IMR-90 (cell line): ENCODE data around the gene SLC2A13. TPM values are rescaled to one million over a fixed set of nuclear protein-coding genes. Genes with fewer than 3 reads are reported as not detected.

Experiments used
- ATAC-seq: fragments of 200-7000 bp; cut with Tn5 transposase; 2 replicates; pipeline ENCODE4 v1.9.1; 2020; ENCODE audit warnings: low read depth, mild to moderate bottlenecking, moderate library complexity
- Bru-seq: library from RNA; stranded (reverse); fragments of 400-500 nt; gene quantifications from one replicate; lab custom pipeline; 2021; lab: Mats Ljungman, UMichigan
- BruChase-seq, 2 experiments: library from RNA; stranded (reverse); fragments of 400-500 nt; gene quantifications; one replicate each; lab custom pipeline; 2021; lab: Mats Ljungman, UMichigan
- BruUV-seq: library from RNA; stranded (reverse); fragments of 400-500 nt; replicated peaks from 2 replicates; lab custom pipeline; 2021; lab: Mats Ljungman, UMichigan
- CTCF ChIA-PET: fragments of 300-600 bp; formaldehyde crosslinking; extraction: SDS; loops from one replicate; lab custom pipeline; 2021; ENCODE audit warnings: antibody characterized with exemption; lab: Yijun Ruan, JAX
- POLR2A ChIA-PET: fragments of 300-600 bp; sonication (Branson Sonifier 250); formaldehyde crosslinking; loops from one replicate; lab custom pipeline; 2022; ENCODE audit warnings: antibody characterized with exemption; ENCODE audit not compliant: unreplicated experiment; lab: Charles Lee
- DNase-seq: peaks from one replicate; pipeline ENCODE4 v3.0.0; 2013
- H2AFZ ChIP-seq: replicated peaks from 2 replicates; pipeline ENCODE3; 2013; ENCODE audit warnings: low read length, mild to moderate bottlenecking; ENCODE audit not compliant: poor library complexity
- H2AK5ac ChIP-seq: 2 replicates; pipeline ENCODE4 v1.6.1; 2013; ENCODE audit warnings: low read depth, low read length, inconsistent platforms
- H2AK9ac ChIP-seq: replicated peaks from 2 replicates; pipeline ENCODE3; 2013; ENCODE audit warnings: mild to moderate bottlenecking, low read depth, low read length, moderate library complexity; ENCODE audit not compliant: poor library complexity
- H2BK120ac ChIP-seq: 2 replicates; pipeline ENCODE4 v1.6.1; 2013; ENCODE audit warnings: low read depth, low read length, inconsistent platforms
- H2BK15ac ChIP-seq: 3 replicates; pipeline ENCODE4 v1.6.1; 2013; ENCODE audit warnings: low read depth, low read length, inconsistent platforms
- H2BK20ac ChIP-seq: 2 replicates; pipeline ENCODE4 v1.6.1; 2013; ENCODE audit warnings: low read depth, mild to moderate bottlenecking, inconsistent platforms, low read length, moderate library complexity
- H2BK5ac ChIP-seq: 2 replicates; pipeline ENCODE4 v1.6.1; 2013; ENCODE audit warnings: mild to moderate bottlenecking, low read depth, low read length, inconsistent platforms; ENCODE audit not compliant: poor library complexity, severe bottlenecking
- H3K14ac ChIP-seq: replicated peaks from 2 replicates; pipeline ENCODE4 v1.6.1; 2013; ENCODE audit warnings: low read depth, low read length, inconsistent platforms
- H3K18ac ChIP-seq: 2 replicates; pipeline ENCODE4 v1.6.1; 2013; ENCODE audit warnings: low read depth, low read length, control low read depth
- H3K23ac ChIP-seq: 2 replicates; pipeline ENCODE4 v1.6.1; 2013; ENCODE audit warnings: low read depth, low read length, inconsistent platforms
- H3K27ac ChIP-seq: 2 replicates; pipeline ENCODE4 v1.5.1; 2013; ENCODE audit warnings: mild to moderate bottlenecking, control low read depth, low read length; ENCODE audit not compliant: insufficient read depth
- H3K27me3 ChIP-seq: 2 replicates; pipeline ENCODE4 v1.6.1; 2013; ENCODE audit warnings: low read length; ENCODE audit not compliant: control insufficient read depth, insufficient read depth
- H3K36me3 ChIP-seq: 2 replicates; pipeline ENCODE4 v1.6.1; 2013; ENCODE audit warnings: low read length, mixed read lengths; ENCODE audit not compliant: control insufficient read depth, insufficient read depth
- H3K4ac ChIP-seq: 2 replicates; pipeline ENCODE4 v1.6.1; 2013; ENCODE audit warnings: low read depth, low read length, inconsistent platforms
- H3K4me1 ChIP-seq: 2 replicates; pipeline ENCODE4 v1.6.1; 2013; ENCODE audit warnings: low read length, mixed read lengths; ENCODE audit not compliant: control insufficient read depth, insufficient read depth
- H3K4me2 ChIP-seq: 2 replicates; pipeline ENCODE4 v1.6.1; 2013; ENCODE audit warnings: low read depth, mild to moderate bottlenecking, control low read depth, low read length, moderate library complexity
- H3K4me3 ChIP-seq: 2 replicates; pipeline ENCODE4 v1.5.1; 2013; ENCODE audit warnings: low read depth, mild to moderate bottlenecking, control low read depth, low read length, moderate library complexity; ENCODE audit not compliant: insufficient read depth
- H3K56ac ChIP-seq: 2 replicates; pipeline ENCODE4 v1.6.1; 2013; ENCODE audit warnings: low read length, inconsistent platforms; ENCODE audit not compliant: insufficient read depth; ENCODE audit errors: extremely low read depth
- H3K79me1 ChIP-seq, 2 experiments: 2 replicates each; pipeline ENCODE4 v1.6.1; 2013; ENCODE audit warnings: low read length in 2 of 2, inconsistent platforms in 1 of 2, low read depth in 1 of 2
- H3K9ac ChIP-seq: 2 replicates; pipeline ENCODE4 v1.6.1; 2013; ENCODE audit warnings: low read depth, low read length, control low read depth
- H3K9me1 ChIP-seq: 2 replicates; pipeline ENCODE4 v1.6.1; 2013; ENCODE audit warnings: low read length, inconsistent platforms; ENCODE audit not compliant: insufficient read depth
- H3K9me3 ChIP-seq: 2 replicates; pipeline ENCODE4 v1.6.1; 2013; ENCODE audit warnings: low read length; ENCODE audit not compliant: control insufficient read depth, insufficient read depth
- H4K20me1 ChIP-seq: 2 replicates; pipeline ENCODE4 v1.6.1; 2013; ENCODE audit warnings: low read length, inconsistent platforms; ENCODE audit not compliant: insufficient read depth
- H4K5ac ChIP-seq: 2 replicates; pipeline ENCODE4 v1.6.1; 2013; ENCODE audit warnings: mild to moderate bottlenecking, low read depth, low read length, control low read depth
- H4K8ac ChIP-seq, 2 experiments: 2 replicates each; pipeline ENCODE4 v1.6.1; 2013; ENCODE audit warnings: low read depth in 2 of 2, low read length in 2 of 2, control low read depth in 1 of 2, inconsistent platforms in 1 of 2
- H4K91ac ChIP-seq: 2 replicates; pipeline ENCODE4 v1.6.1; 2013; ENCODE audit warnings: low read depth, low read length, inconsistent platforms; ENCODE audit not compliant: insufficient read depth
- BHLHE40 ChIP-seq: fragments of 150-350 bp; IDR thresholded peaks from 2 replicates; pipeline ENCODE4 v1.6.1; 2016; ENCODE audit warnings: mild to moderate bottlenecking, low read depth, low read length
- CHD1 ChIP-seq: IDR thresholded peaks from 2 replicates; pipeline ENCODE4 v1.6.1; 2012; ENCODE audit warnings: low read depth, low read length, improper control_type of control experiment
- ELK1 ChIP-seq: fragments of 150-350 bp; IDR thresholded peaks from 2 replicates; pipeline ENCODE4 v1.6.1; 2016; ENCODE audit warnings: low read depth, mild to moderate bottlenecking, low read length, moderate library complexity, borderline replicate concordance
- FOS ChIP-seq: fragments of 150-350 bp; IDR thresholded peaks from 2 replicates; pipeline ENCODE4 v1.6.1; 2016; ENCODE audit warnings: low read depth, low read length
- MAFK ChIP-seq: IDR thresholded peaks from 2 replicates; pipeline ENCODE4 v1.6.1; 2012; ENCODE audit warnings: low read depth, low read length, improper control_type of control experiment
- MAZ ChIP-seq: IDR thresholded peaks from 2 replicates; pipeline ENCODE4 v1.6.1; 2012; ENCODE audit warnings: low read depth, mild to moderate bottlenecking, low read length, improper control_type of control experiment, moderate library complexity, borderline replicate concordance
- MXI1 ChIP-seq: IDR thresholded peaks from 2 replicates; pipeline ENCODE4 v1.6.1; 2012; ENCODE audit warnings: low read depth, mild to moderate bottlenecking, low read length, moderate library complexity, borderline replicate concordance
- NFE2L2 ChIP-seq: fragments of 150-350 bp; IDR thresholded peaks from 2 replicates; pipeline ENCODE4 v1.6.1; 2016; ENCODE audit warnings: low read depth, mild to moderate bottlenecking, low read length
- RCOR1 ChIP-seq: IDR thresholded peaks from 2 replicates; pipeline ENCODE4 v1.6.1; 2012; ENCODE audit warnings: mild to moderate bottlenecking, low read length, improper control_type of control experiment; ENCODE audit not compliant: insufficient replicate concordance
- RFX5 ChIP-seq: IDR thresholded peaks from 2 replicates; pipeline ENCODE4 v1.8.0; 2012; ENCODE audit warnings: low read depth, mild to moderate bottlenecking, low read length, moderate library complexity
- SMC3 ChIP-seq: fragments of 150-350 bp; IDR thresholded peaks from 2 replicates; pipeline ENCODE4 v1.6.1; 2016; ENCODE audit warnings: low read depth, mild to moderate bottlenecking, antibody characterized with exemption, low read length, moderate library complexity
- WGBS, 2 experiments: methylation state at CpG; one replicate each; pipeline versions ENCODE4 v1.1.5 to v1.1.7; 2013; ENCODE audit warnings: missing lambda C conversion rate in 2 of 2; ENCODE audit not compliant: insufficient read length in 1 of 2; ENCODE audit errors: extremely low coverage in 2 of 2; 5-methylcytosine and 5-hydroxymethylcytosine counted together
- dilution Hi-C: fragments of 300-500 bp; cut with HindIII; formaldehyde crosslinking; loops from one replicate; pipeline ENCODE4 v1.14.3; 2018; ENCODE audit warnings: low sequenced_read_pairs; ENCODE audit not compliant: unreplicated experiment
- in situ Hi-C: fragments of 300-500 bp; cut with MboI; formaldehyde crosslinking; loops from 3 replicates; pipeline ENCODE4 v1.14.3; 2019; ENCODE audit warnings: low sequenced_read_pairs, inconsistent platforms, mixed read lengths
- intact Hi-C: fragments of 100-400 bp; cut with micrococcal nuclease; formaldehyde crosslinking; loops from 2 replicates; pipeline ENCODE4 v1.10.0; 2022
- long read RNA-seq: library from polyadenylated mRNA; unstranded; transcript quantifications from one replicate; pipeline ENCODE4 v2.0.0, GENCODE V29; 2021; ENCODE audit not compliant: unreplicated experiment
- polyA plus RNA-seq, 3 experiments: library from polyadenylated mRNA; depleted of rRNA; stranded (reverse); fragments of >200 nt; gene quantifications; 2 replicates each; pipeline ENCODE4 v1.2.3, GENCODE V29; 2012; ENCODE audit warnings: low replicate concordance in 1 of 3
- total RNA-seq: library from RNA; depleted of rRNA; stranded (reverse); fragments of >200 nt; gene quantifications from 2 replicates; pipeline ENCODE4 v1.2.3, GENCODE V29; 2012; rRNA removed
- TF ChIP-seq, protein P1 (sequence below): conservative IDR thresholded peaks from 2 replicates; pipeline ENCODE4 v1.5.1; 2012; ENCODE audit warnings: mild to moderate bottlenecking, low read depth, low read length, improper control_type of control experiment

SLC2A13 gene
- total RNA-seq = 3.9 and 5.8 TPM in 2 replicates
- 0.95 and 1.5 TPM in 2 replicates for polyA plus RNA-seq (2012; rRNA removed)
- 0.64 and 1.0 TPM in 2 replicates for polyA plus RNA-seq (2012; cell fraction: cytosol; rRNA removed)
- 3.0 and 3.3 TPM in 2 replicates for polyA plus RNA-seq (2012; cell fraction: nucleus; rRNA removed; ENCODE audit: low replicate concordance)
- Bru-seq, nascent RNA = percentile 51 among the genes with signal in this experiment
- percentile 40 among the genes with signal in this experiment for BruChase-seq, experiment 1, labeled RNA remaining after a 6-hour chase
- BruChase-seq, experiment 2, labeled RNA remaining after a 2-hour chase = percentile 49 among the genes with signal in this experiment
- long read RNA-seq, full-length matches to known transcripts = 6 of 6 reads
- long read RNA-seq, partial matches to known transcripts = 0 of 6 reads
- long read RNA-seq, other reads (novel, unspliced or antisense) = 0 of 6 reads

DNA sequence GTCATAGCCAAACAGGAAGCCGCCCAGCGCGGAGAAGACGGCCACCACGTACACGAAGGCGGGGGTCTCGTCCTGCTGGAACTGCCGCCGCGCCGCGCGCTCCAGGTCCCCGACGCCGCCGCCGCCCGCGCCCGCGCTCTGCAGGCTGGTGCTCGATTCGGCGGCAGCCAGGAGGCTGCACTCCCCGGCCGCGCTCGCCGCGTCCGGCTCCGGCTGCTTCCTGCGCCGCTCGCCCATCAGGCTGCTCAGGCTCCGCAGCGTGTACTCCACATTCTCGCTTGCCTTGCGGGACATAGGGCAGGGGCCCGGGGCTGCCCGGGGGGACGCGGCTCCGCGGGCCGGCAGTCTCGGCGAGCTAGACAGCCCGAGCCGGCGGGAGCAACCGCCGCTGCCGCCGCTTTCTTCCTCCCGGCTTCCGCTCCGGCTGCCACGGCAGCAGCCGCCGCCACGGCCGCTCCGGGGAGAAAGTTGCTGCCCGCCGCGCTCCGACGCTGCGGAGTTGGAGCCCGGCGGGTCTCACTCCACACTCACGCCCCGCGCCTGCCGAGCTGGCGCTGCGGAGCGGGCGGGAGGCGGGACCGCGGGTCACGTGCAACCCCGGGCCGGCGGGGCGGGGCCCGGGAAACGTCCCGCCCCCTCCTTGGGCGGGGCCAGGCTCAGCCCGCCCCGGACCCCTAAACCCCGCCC, at the start of gene SLC2A13:
Gene SLC2A13, minus strand, starts transcription at position 567 of the 687 bp plus-strand sequence. Its CDS starts 273 bp downstream, at position 294.
- Histone ChIP-seq H3K4ac (no peak within 1 kb of the TSS), H3K9me3 (no peaks in the 10 kb centered on the region), H3K4me3 (peak within 1 kb of the TSS; percentile 95), H4K5ac (no peak within 1 kb of the TSS), H3K9ac (peak within 1 kb of the TSS; percentile 74), H3K27me3 (0 out of 2 replicates have a peak, but pooled peaks cover 2% of the 10 kb centered on the region), H4K91ac (no peak within 1 kb of the TSS), H3K18ac (no peak within 1 kb of the TSS; the same call in 1 of the 2 replicates), H3K9me1 (no peaks in the 10 kb centered on the region), H2AFZ (peak within 1 kb of the TSS; percentile 95), H2AK9ac (peak within 1 kb of the TSS; percentile 56), H3K56ac (no peak within 1 kb of the TSS), H3K4me2 (peak within 1 kb of the TSS; percentile 79), H2BK120ac (no peak within 1 kb of the TSS), H3K79me1 (peaks cover 7 to 11% of the 10 kb centered on the region in 2 experiments; a peak in 3 of 4 replicates), H3K14ac (0 out of 2 replicates have a peak within 1 kb of the TSS, but pooled peaks have one; percentile 11), H4K8ac (no peak within 1 kb of the TSS), H2BK15ac (no peak within 1 kb of the TSS), H3K23ac (no peak within 1 kb of the TSS), H2BK5ac (no peak within 1 kb of the TSS), H2BK20ac (no peak within 1 kb of the TSS), H4K20me1 (no peaks in the 10 kb centered on the region), H2AK5ac (no peak within 1 kb of the TSS), H3K4me1 (peaks cover 3% of the 10 kb centered on the region; the same call in 1 of the 2 replicates), H3K36me3 (no peaks in the 10 kb centered on the region), H3K27ac (peak within 1 kb of the TSS; percentile 21; the same call in 1 of the 2 replicates)
- in situ Hi-C loops (loop anchor here (5.0 to 25.0 kb wide), 3 partner anchors 93 to 793 kb away; no protein-coding TSS in a partner anchor), intact Hi-C loops (no loop called here), dilution Hi-C loops (no loop called here)
- BruUV-seq = no TSS peak
- 0% methylated on average over 36 of the region's 97 CpGs; no CpG with 5 or more reads in 1 of the 2 experiments for WGBS, 2 experiments
- POLR2A ChIA-PET = no interaction called here
- CTCF ChIA-PET = interaction anchor here (1.0 to 2.2 kb wide), 3 partner anchors 93 to 341 kb away, joined by 3 to 5 read pairs (median 4); no protein-coding TSS in a partner anchor
- DNase-seq (peak; percentile 59), ATAC-seq (peak; percentile 93)
- TF ChIP-seq, protein P1, sequence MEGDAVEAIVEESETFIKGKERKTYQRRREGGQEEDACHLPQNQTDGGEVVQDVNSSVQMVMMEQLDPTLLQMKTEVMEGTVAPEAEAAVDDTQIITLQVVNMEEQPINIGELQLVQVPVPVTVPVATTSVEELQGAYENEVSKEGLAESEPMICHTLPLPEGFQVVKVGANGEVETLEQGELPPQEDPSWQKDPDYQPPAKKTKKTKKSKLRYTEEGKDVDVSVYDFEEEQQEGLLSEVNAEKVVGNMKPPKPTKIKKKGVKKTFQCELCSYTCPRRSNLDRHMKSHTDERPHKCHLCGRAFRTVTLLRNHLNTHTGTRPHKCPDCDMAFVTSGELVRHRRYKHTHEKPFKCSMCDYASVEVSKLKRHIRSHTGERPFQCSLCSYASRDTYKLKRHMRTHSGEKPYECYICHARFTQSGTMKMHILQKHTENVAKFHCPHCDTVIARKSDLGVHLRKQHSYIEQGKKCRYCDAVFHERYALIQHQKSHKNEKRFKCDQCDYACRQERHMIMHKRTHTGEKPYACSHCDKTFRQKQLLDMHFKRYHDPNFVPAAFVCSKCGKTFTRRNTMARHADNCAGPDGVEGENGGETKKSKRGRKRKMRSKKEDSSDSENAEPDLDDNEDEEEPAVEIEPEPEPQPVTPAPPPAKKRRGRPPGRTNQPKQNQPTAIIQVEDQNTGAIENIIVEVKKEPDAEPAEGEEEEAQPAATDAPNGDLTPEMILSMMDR = no peak
- no peak for TF ChIP-seq CHD1
- TF ChIP-seq ELK1 = no peak
- TF ChIP-seq NFE2L2 = no peak
- peak; percentile 69; the same call in 1 of the 2 replicates for TF ChIP-seq MXI1
- peak; percentile 23; the same call in 1 of the 2 replicates for TF ChIP-seq MAZ
- TF ChIP-seq SMC3 = no peak
- TF ChIP-seq MAFK = no peak
- no peak for TF ChIP-seq RCOR1
- TF ChIP-seq FOS = no peak
- peak; percentile 83 for TF ChIP-seq BHLHE40
- TF ChIP-seq RFX5 = no peak
